Non-pigmented ciliary epithelial cell (primary cell): Measurements from ENCODE around the gene SIRT1.
"Not testable (repeated sequence)": the region's sequence is repeated elsewhere in the genome, so short reads cannot be mapped to it uniquely, and the experiment has no call there.

Experiments used
- DNase-seq: peaks from one replicate; pipeline ENCODE4 v3.0.0-alpha.2; 2010; ENCODE audit warnings: low read depth

The SIRT1 gene

GRCh38 chr10:67884313-67884841 lies at the start of gene SIRT1:
TSS of gene SIRT1 (plus strand) at chr10:67884656. CDS start at chr10:67884722, 66 bp downstream.
- DNase-seq, result peak; percentile 50

- DNase-seq, result not testable (repeated sequence)
Observed at GRCh38 chr10:67835541-67836394, 48.7 kb upstream of the SIRT1 start.

GRCh38 chr10:67836488-67836887 lies 48.0 kb upstream of the SIRT1 start:
- DNase-seq, result no peak

- DNase-seq, result no peak
Observed at GRCh38 chr10:67836972-67837371, 47.5 kb upstream of the SIRT1 start.

GRCh38 chr10:67837541-67838314 lies 46.7 kb upstream of the SIRT1 start, which contains the start of gene DNAJC12:
TSS of gene DNAJC12 (minus strand) at chr10:67838188. CDS start at chr10:67838011, 177 bp downstream.
- no peak for DNase-seq

GRCh38 chr10:67839511-67839910 lies 44.9 kb upstream of the SIRT1 start:
- DNase-seq, result not testable (repeated sequence)

GRCh38 chr10:67839951-67840350 lies 44.5 kb upstream of the SIRT1 start:
- DNase-seq, result no peak

- no peak for DNase-seq
Observed at GRCh38 chr10:67841737-67842136, 42.7 kb upstream of the SIRT1 start.

- no peak for DNase-seq
Observed at GRCh38 chr10:67843284-67843683, 41.2 kb upstream of the SIRT1 start.

GRCh38 chr10:67849331-67850011 lies 35.0 kb upstream of the SIRT1 start:
- peak; percentile 79 for DNase-seq

- DNase-seq, result no peak
Observed at GRCh38 chr10:67851186-67851585, 33.3 kb upstream of the SIRT1 start.

- DNase-seq, result no peak
Observed at GRCh38 chr10:67852761-67853160, 31.7 kb upstream of the SIRT1 start.

- no peak for DNase-seq
Observed at GRCh38 chr10:67853512-67853911, 30.9 kb upstream of the SIRT1 start.

- no peak for DNase-seq
Observed at GRCh38 chr10:67858971-67859370, 25.5 kb upstream of the SIRT1 start.

GRCh38 chr10:67861750-67862432 lies 22.6 kb upstream of the SIRT1 start:
- no peak for DNase-seq

- DNase-seq, result no peak
Observed at GRCh38 chr10:67863094-67863493, 21.4 kb upstream of the SIRT1 start.

- no peak for DNase-seq
Observed at GRCh38 chr10:67864607-67865371, 19.7 kb upstream of the SIRT1 start.

GRCh38 chr10:67868132-67868531 lies 16.3 kb upstream of the SIRT1 start:
- DNase-seq, result no peak

GRCh38 chr10:67869996-67870395 lies 14.5 kb upstream of the SIRT1 start:
- DNase-seq, result no peak

GRCh38 chr10:67875340-67876238 lies 8.9 kb upstream of the SIRT1 start:
- no peak for DNase-seq
